ENCODE data around the gene ZCCHC17. TPM values are rescaled to one million over a fixed set of nuclear protein-coding genes. Genes with fewer than 3 reads are reported as not detected.
A peak's percentile ranks its signal among the peaks of the same experiment; 100 is the strongest.

Gene ZCCHC17
- total RNA-seq, 2 donors from 2014 or later: 13.1 to 21.7 TPM

- TF ChIP-seq, protein P1, sequence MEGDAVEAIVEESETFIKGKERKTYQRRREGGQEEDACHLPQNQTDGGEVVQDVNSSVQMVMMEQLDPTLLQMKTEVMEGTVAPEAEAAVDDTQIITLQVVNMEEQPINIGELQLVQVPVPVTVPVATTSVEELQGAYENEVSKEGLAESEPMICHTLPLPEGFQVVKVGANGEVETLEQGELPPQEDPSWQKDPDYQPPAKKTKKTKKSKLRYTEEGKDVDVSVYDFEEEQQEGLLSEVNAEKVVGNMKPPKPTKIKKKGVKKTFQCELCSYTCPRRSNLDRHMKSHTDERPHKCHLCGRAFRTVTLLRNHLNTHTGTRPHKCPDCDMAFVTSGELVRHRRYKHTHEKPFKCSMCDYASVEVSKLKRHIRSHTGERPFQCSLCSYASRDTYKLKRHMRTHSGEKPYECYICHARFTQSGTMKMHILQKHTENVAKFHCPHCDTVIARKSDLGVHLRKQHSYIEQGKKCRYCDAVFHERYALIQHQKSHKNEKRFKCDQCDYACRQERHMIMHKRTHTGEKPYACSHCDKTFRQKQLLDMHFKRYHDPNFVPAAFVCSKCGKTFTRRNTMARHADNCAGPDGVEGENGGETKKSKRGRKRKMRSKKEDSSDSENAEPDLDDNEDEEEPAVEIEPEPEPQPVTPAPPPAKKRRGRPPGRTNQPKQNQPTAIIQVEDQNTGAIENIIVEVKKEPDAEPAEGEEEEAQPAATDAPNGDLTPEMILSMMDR (IDR thresholded peaks at IDR 0.05): no peak
- Histone ChIP-seq H3K4me1 (ENCODE audit: control insufficient read depth in 1 of 2, low read depth in 2 of 2) (no peaks in the 10 kb centered on the region), H3K27ac (no peak overlapping the region), H3K27me3 (replicated peaks; ENCODE audit: insufficient read depth) (no peaks in the 10 kb centered on the region), H3K9me3 (no peaks in the 10 kb centered on the region), H3K36me3 (peaks cover 8% of the 10 kb centered on the region), H3K4me3 (no peak overlapping the region)
- ATAC-seq (ENCODE audit: insufficient number of reproducible peaks, low FRiP score, low read depth) (no peak), DNase-seq (ENCODE audit: low spot score) (no peak)
Measured at GRCh38 chr1:31324093-31324492, 27.3 kb downstream of the ZCCHC17 start.

DNA sequence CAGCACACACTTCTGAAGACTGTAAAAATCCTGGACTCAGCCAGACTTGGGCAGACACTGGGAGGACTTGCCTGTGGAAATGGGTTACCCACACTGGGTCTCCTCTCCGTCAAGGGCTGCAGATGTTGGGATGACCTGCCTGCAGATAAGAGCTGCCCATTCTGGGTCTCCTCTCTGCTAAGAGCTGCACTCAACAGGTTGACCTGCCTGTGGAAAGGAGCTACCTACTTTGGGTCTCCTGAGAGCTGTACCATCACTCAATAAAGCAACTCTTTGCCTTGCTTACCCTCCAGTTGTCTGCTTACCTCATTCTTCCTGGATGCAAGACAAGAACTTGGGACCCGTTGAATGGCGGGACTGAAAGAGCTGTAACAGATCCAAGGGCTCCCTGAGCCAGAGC is 28.2 kb downstream of the ZCCHC17 start:
- H3K27me3 ChIP-seq (replicated peaks; ENCODE audit: insufficient read depth): no peaks in the 10 kb centered on the region
- peaks cover 8% of the 10 kb centered on the region for H3K36me3 ChIP-seq
- no peaks in the 10 kb centered on the region for H3K4me1 ChIP-seq (ENCODE audit: control insufficient read depth in 1 of 2, low read depth in 2 of 2)
- H3K4me3 ChIP-seq: no peak overlapping the region
- no peaks in the 10 kb centered on the region for H3K9me3 ChIP-seq
- TF ChIP-seq, protein P1 (IDR thresholded peaks at IDR 0.05): no peak
- ATAC-seq (ENCODE audit: insufficient number of reproducible peaks, low FRiP score, low read depth): no peak
- no peak overlapping the region for H3K27ac ChIP-seq
- no peak for DNase-seq (ENCODE audit: low spot score)

GRCh38 chr1:31326461-31326860 is 29.6 kb downstream of the ZCCHC17 start:
- TF ChIP-seq, protein P1 (IDR thresholded peaks at IDR 0.05): no peak
- ATAC-seq (ENCODE audit: insufficient number of reproducible peaks, low FRiP score, low read depth) (no peak), DNase-seq (ENCODE audit: low spot score) (no peak)
- Histone ChIP-seq H3K27me3 (replicated peaks; ENCODE audit: insufficient read depth) (no peaks in the 10 kb centered on the region), H3K4me3 (no peak overlapping the region), H3K36me3 (peaks cover 1% of the 10 kb centered on the region), H3K9me3 (no peaks in the 10 kb centered on the region), H3K27ac (no peak overlapping the region), H3K4me1 (ENCODE audit: control insufficient read depth in 1 of 2, low read depth in 2 of 2) (no peaks in the 10 kb centered on the region)

DNA sequence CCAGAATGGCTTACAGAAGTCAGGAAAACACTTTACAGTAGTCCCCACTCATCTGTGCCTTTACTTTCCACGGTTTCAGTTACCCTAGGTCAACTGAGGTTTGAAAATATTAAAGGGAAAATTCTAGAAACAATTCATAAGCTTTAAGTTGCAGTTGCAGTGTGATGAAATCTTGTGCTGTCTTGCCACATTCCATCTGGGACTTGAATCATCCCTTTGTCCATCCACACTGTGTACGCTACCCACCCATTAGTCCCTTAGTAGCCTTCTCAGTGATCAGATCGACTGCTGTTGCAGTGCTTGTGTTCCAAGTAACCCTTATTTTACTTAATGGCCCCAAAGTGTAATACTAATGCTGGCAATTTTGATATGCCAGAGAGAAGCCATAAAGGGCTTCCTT is 30.5 kb downstream of the ZCCHC17 start:
- no peak overlapping the region for H3K27ac ChIP-seq
- TF ChIP-seq, protein P1 (IDR thresholded peaks at IDR 0.05): no peak
- H3K4me1 ChIP-seq (ENCODE audit: control insufficient read depth in 1 of 2, low read depth in 2 of 2): no peaks in the 10 kb centered on the region
- H3K9me3 ChIP-seq: no peaks in the 10 kb centered on the region
- H3K4me3 ChIP-seq: no peak overlapping the region
- H3K36me3 ChIP-seq: peaks cover 4% of the 10 kb centered on the region
- no peak for DNase-seq (ENCODE audit: low spot score)
- no peaks in the 10 kb centered on the region for H3K27me3 ChIP-seq (replicated peaks; ENCODE audit: insufficient read depth)
- no peak for ATAC-seq (ENCODE audit: insufficient number of reproducible peaks, low FRiP score, low read depth)

DNA sequence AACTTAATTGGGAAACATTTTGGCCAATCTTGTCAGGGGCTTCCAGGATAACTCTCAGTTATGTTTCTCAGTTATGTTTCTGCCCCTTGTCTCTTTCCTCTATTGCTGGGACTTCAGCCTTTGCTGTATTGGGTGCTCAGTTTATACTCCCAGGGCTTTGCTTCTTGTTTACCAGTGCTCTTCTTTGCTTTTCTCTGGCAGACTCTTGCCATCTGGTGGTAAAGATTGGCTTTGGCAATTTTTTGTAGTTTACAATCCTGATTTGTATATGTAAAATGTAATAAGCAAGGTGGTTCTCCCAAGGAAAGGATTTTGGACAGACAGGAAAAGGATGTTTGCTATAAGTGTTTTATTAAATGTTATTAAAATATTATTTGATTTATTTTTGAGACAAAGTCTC is 38.2 kb downstream of the ZCCHC17 start:
- DNase-seq (ENCODE audit: low spot score): no peak
- Histone ChIP-seq H3K9me3 (no peaks in the 10 kb centered on the region), H3K36me3 (peaks cover 4% of the 10 kb centered on the region), H3K4me1 (ENCODE audit: control insufficient read depth in 1 of 2, low read depth in 2 of 2) (no peaks in the 10 kb centered on the region), H3K27me3 (replicated peaks; ENCODE audit: insufficient read depth) (no peaks in the 10 kb centered on the region), H3K27ac (no peak overlapping the region), H3K4me3 (no peak overlapping the region)
- TF ChIP-seq, protein P1 (IDR thresholded peaks at IDR 0.05): peak; percentile 19
- no peak for ATAC-seq (ENCODE audit: insufficient number of reproducible peaks, low FRiP score, low read depth)
